HL-60 (cell line): ENCODE measurements around the gene RASIP1.

Source experiments
- CTCF ChIP-seq: IDR thresholded peaks from one replicate; pipeline ENCODE4 v1.5.1; 2011; ENCODE audit warnings: low read length, control low read depth, inconsistent platforms; ENCODE audit not compliant: insufficient read depth
- GABPA ChIP-seq: IDR thresholded peaks from 2 replicates; pipeline ENCODE4 v1.6.1; 2012; ENCODE audit warnings: low read depth
- POLR2AphosphoS5 ChIP-seq: IDR thresholded peaks from 2 replicates; pipeline ENCODE4 v1.6.1; 2012; ENCODE audit warnings: low read depth
- REST ChIP-seq: IDR thresholded peaks from 2 replicates; pipeline ENCODE4 v1.6.1; 2012; ENCODE audit warnings: low read depth; ENCODE audit not compliant: insufficient replicate concordance

GRCh38 chr19:48670699-48671445, 69.5 kb downstream of the RASIP1 start:
- TF ChIP-seq CTCF (no peak), REST (no peak), POLR2AphosphoS5 (no peak), GABPA (no peak)
